ENCODE measurements around the gene USP40.

GRCh38 chr2:233436191-233436581 lies 130.4 kb downstream of the USP40 start:
- no peak for TF ChIP-seq CTCF (IDR thresholded peaks at IDR 0.05; ENCODE audit: insufficient read depth, low read length, poor library complexity, severe bottlenecking)
- no peak for TF ChIP-seq EZH2phosphoT487 (conservative IDR thresholded peaks at IDR 0.05; ENCODE audit: low read length)
